Coronary artery (tissue), 2 donors: ENCODE measurements around the gene UPF2.
"Not testable (repeated sequence)": the region's sequence is repeated elsewhere in the genome, so short reads cannot be mapped to it uniquely, and the experiment has no call there.

Source experiments
- DNase-seq: peaks from one replicate; pipeline ENCODE4 v3.0.0-alpha.2; 2017; ENCODE audit warnings: low spot score
- H3K27ac ChIP-seq, 2 donors: fragments of 200-600 bp; sonication (generic); one replicate each; pipeline ENCODE4 v1.5.1; 2016 to 2019
- H3K4me3 ChIP-seq: fragments of 200-600 bp; sonication (generic); 2 replicates; pipeline ENCODE4 v1.5.1; 2016; ENCODE audit warnings: mild to moderate bottlenecking, moderate library complexity
- CTCF ChIP-seq: fragments of 200-600 bp; sonication (generic); IDR thresholded peaks from one replicate; pipeline ENCODE4 v1.5.1; 2019; ENCODE audit warnings: antibody characterized with exemption

Gene UPF2

GRCh38 chr10:11894381-11895107 is 148.1 kb downstream of the UPF2 start:
- DNase-seq, result no peak
- Histone ChIP-seq H3K4me3 (no peak overlapping the region), H3K27ac (no peak overlapping the region)
- no peak for TF ChIP-seq CTCF

- no peak overlapping the region for H3K4me3 ChIP-seq
- no peak overlapping the region for H3K27ac ChIP-seq
- no peak for TF ChIP-seq CTCF
- DNase-seq, result no peak
These were observed 148.8 kb downstream of the UPF2 start for GRCh38 chr10:11893749-11894278.

- Histone ChIP-seq H3K27ac (no peak overlapping the region), H3K4me3 (no peak overlapping the region)
- TF ChIP-seq CTCF, result no peak
- no peak for DNase-seq
These were observed 150.7 kb downstream of the UPF2 start for GRCh38 chr10:11891776-11892486.

DNA sequence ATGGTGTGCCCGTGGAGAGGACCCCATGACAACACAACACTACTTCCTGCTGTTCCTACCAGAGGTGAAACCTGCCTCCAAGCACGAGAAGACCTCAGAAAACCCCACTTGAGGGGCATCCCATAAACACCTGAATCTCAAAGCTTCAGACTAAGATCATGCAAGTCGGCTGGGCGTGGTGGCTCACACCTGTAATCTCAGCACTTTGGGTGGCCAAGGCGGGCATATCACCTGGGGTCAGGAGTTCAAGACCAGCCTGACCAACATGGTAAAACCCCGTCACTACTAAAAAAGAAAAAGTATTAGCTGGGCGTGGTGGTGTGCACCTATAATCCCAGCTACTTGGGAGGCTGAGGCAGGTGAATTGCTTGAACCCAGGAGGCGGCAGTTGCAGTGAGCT is 153.3 kb downstream of the UPF2 start:
- not testable (repeated sequence) for DNase-seq, H3K4me3 ChIP-seq, H3K27ac ChIP-seq

GRCh38 chr10:11887381-11888227 is 155.0 kb downstream of the UPF2 start:
- TF ChIP-seq CTCF, result no peak
- DNase-seq, result no peak
- Histone ChIP-seq H3K4me3 (no peak overlapping the region), H3K27ac (no peak overlapping the region)

GRCh38 chr10:11886851-11887250 is 155.8 kb downstream of the UPF2 start:
- H3K27ac ChIP-seq, result no peak overlapping the region
- TF ChIP-seq CTCF, result no peak
- DNase-seq, result no peak
- no peak overlapping the region for H3K4me3 ChIP-seq

GRCh38 chr10:11886138-11886474 is 156.5 kb downstream of the UPF2 start:
- DNase-seq, result no peak
- H3K27ac ChIP-seq, result no peak overlapping the region
- no peak for TF ChIP-seq CTCF
- no peak overlapping the region for H3K4me3 ChIP-seq
